Measurements from ENCODE around the gene BRD9. TPM values are rescaled to one million over a fixed set of nuclear protein-coding genes. Genes with fewer than 3 reads are reported as not detected.
"Not testable (repeated sequence)": the region's sequence is repeated elsewhere in the genome, so short reads cannot be mapped to it uniquely, and the experiment has no call there.

Gene BRD9
- polyA plus RNA-seq, 2 of the 4 experiments (the other 2 are of a cell fraction): 11.6 to 28.9 TPM

DNA sequence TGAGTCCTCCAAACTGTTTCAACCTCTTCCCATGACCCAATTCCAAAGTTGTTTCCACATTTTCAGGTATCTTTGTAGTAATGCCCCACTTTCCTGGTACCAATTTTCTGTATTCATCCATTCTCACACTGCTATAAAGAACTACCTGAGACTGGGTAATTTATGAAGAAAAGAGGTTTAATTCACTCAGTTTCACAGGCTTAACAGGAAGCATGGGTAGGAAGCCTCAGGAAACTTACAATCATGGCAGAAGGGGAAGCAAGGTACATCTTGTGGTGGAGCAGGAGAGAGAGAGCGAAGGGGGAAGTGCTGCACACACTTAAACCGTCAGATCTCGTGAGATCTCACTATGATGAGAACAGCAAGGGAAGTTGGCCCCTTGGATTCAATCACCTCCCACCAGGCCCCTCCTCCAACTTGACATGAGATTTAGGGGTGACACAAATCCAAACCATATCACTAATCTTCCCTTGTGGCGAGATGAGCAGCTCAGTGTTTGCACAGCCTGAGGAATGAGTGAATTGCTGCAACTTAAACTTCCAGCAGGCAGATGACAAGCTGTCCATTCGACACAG, 43.0 kb upstream of the BRD9 start:
- POLR2A ChIA-PET: no interaction called here
- CTCF ChIA-PET: interaction anchor here (1.3 to 5.4 kb wide), 4 partner anchors 13 to 234 kb away, joined by 5 to 59 read pairs (median 24); partner anchors contain the start of gene NKD2
- WGBS (ENCODE audit: missing lambda C conversion rate): 80% methylated on average over 5 of the region's 5 CpGs
- H3K27ac ChIP-seq: no peak overlapping the region
- H3K4me2 ChIP-seq: no peak overlapping the region
- no peak for FAIRE-seq
- TF ChIP-seq CEBPB (IDR thresholded peaks at IDR 0.05) (no peak), HOXB5 (CRISPR knock-in tag; IDR thresholded peaks at IDR 0.05) (no peak), MYC (IDR thresholded peaks at IDR 0.05; ENCODE audit: borderline replicate concordance, low read length) (no peak), RAD21 (conservative IDR thresholded peaks at IDR 0.05 in 1 of 2, IDR thresholded peaks at IDR 0.05 in 1 of 2) (no peak), POLR2A (IDR thresholded peaks at IDR 0.05; ENCODE audit: low read length) (no peak), NR3C1 (IDR thresholded peaks at IDR 0.05) (no peak), KDM1A (IDR thresholded peaks at IDR 0.05; ENCODE audit: low read depth) (no peak), PHF8 (IDR thresholded peaks at IDR 0.05; ENCODE audit: borderline replicate concordance, low read depth) (no peak)
- TF ChIP-seq, protein P1, sequence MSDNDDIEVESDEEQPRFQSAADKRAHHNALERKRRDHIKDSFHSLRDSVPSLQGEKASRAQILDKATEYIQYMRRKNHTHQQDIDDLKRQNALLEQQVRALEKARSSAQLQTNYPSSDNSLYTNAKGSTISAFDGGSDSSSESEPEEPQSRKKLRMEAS (IDR thresholded peaks at IDR 0.05): no peak
- TF ChIP-seq, protein P2, sequence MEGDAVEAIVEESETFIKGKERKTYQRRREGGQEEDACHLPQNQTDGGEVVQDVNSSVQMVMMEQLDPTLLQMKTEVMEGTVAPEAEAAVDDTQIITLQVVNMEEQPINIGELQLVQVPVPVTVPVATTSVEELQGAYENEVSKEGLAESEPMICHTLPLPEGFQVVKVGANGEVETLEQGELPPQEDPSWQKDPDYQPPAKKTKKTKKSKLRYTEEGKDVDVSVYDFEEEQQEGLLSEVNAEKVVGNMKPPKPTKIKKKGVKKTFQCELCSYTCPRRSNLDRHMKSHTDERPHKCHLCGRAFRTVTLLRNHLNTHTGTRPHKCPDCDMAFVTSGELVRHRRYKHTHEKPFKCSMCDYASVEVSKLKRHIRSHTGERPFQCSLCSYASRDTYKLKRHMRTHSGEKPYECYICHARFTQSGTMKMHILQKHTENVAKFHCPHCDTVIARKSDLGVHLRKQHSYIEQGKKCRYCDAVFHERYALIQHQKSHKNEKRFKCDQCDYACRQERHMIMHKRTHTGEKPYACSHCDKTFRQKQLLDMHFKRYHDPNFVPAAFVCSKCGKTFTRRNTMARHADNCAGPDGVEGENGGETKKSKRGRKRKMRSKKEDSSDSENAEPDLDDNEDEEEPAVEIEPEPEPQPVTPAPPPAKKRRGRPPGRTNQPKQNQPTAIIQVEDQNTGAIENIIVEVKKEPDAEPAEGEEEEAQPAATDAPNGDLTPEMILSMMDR (IDR thresholded peaks at IDR 0.05): no peak
- TF ChIP-seq, protein P3, sequence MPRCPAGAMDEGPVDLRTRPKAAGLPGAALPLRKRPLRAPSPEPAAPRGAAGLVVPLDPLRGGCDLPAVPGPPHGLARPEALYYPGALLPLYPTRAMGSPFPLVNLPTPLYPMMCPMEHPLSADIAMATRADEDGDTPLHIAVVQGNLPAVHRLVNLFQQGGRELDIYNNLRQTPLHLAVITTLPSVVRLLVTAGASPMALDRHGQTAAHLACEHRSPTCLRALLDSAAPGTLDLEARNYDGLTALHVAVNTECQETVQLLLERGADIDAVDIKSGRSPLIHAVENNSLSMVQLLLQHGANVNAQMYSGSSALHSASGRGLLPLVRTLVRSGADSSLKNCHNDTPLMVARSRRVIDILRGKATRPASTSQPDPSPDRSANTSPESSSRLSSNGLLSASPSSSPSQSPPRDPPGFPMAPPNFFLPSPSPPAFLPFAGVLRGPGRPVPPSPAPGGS (IDR thresholded peaks at IDR 0.05): no peak
- TF ChIP-seq, protein P4, sequence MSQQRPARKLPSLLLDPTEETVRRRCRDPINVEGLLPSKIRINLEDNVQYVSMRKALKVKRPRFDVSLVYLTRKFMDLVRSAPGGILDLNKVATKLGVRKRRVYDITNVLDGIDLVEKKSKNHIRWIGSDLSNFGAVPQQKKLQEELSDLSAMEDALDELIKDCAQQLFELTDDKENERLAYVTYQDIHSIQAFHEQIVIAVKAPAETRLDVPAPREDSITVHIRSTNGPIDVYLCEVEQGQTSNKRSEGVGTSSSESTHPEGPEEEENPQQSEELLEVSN (IDR thresholded peaks at IDR 0.05; ENCODE audit: borderline replicate concordance, low read depth): no peak
- H3K9me3 ChIP-seq: no peaks in the 10 kb centered on the region
- no peak for DNase-seq (ENCODE audit: low read depth in 1 of 2, low spot score in 1 of 2)
- no peak for ATAC-seq
- H3K4me1 ChIP-seq: no peaks in the 10 kb centered on the region
- H3K4me3 ChIP-seq: no peak overlapping the region

DNA sequence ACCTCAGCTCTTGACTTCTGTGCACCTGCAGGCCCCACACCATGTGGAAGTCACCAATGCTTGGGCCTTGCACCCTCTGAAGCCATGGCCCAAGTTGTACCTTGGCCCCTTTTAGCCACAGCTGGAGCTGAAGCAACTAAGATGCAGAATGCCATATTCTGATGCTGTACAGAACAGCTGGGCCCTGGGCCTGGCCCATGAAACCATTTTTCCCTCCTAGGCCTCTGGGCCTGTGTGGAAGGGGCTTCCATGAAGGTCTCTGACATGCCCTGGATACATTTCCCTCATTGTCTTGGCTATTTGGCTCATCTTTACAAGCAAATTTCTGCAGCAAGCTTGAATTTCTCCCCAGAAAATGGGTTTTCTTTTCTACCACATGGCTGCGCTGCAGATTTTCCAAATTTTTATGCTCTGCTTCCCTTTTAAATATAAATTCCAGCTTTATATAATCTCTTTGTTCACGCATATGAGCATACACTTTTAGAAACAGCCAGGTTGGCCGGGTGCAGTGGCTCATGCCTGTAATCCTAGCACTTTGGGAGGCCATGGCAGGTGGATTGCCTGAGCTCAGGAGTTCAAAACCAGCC, 41.9 kb upstream of the BRD9 start:
- H3K4me3 ChIP-seq; DNase-seq (ENCODE audit: low read depth in 1 of 2, low spot score in 1 of 2); FAIRE-seq; ATAC-seq; H3K4me2 ChIP-seq; H3K4me1 ChIP-seq; H3K27ac ChIP-seq; POLR2A ChIA-PET; H3K9me3 ChIP-seq: not testable (repeated sequence)
- 56% methylated on average over 3 of the region's 3 CpGs for WGBS (ENCODE audit: missing lambda C conversion rate)
- peak; percentile 34 to 54; a peak in 3 of 5 replicates for TF ChIP-seq RAD21 (conservative IDR thresholded peaks at IDR 0.05 in 1 of 2, IDR thresholded peaks at IDR 0.05 in 1 of 2)
- TF ChIP-seq, protein P2 (IDR thresholded peaks at IDR 0.05): peak; percentile 21; the same call in 2 of the 3 replicates
- CTCF ChIA-PET: interaction anchor here (0.8 to 5.4 kb wide), 15 partner anchors 12 to 235 kb away, joined by 3 to 59 read pairs (median 5); partner anchors contain the start of gene NKD2

DNA sequence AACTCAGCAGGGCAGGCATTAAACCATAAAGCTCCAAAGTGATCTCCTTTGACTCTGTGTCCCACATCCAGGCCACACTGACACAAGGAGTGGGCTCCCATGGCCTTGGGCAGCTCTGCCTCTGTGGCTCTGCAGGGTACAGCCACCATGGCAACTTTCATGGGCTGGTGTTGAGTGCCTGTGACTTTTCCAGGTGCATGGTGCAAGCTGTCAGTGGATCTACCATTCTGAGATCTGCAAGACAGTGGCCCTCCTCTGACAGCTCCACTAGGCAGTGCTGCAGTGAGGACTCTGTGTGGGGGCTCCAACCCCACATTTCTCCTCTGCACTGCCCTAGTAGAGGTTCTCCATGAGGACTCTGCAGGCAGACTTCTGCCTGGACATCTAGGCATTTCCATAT, 41.4 kb upstream of the BRD9 start:
- H3K4me1 ChIP-seq; H3K4me3 ChIP-seq; H3K4me2 ChIP-seq; POLR2A ChIA-PET; DNase-seq (ENCODE audit: low read depth in 1 of 2, low spot score in 1 of 2); H3K27ac ChIP-seq; FAIRE-seq; H3K9me3 ChIP-seq; ATAC-seq: not testable (repeated sequence)
- CTCF ChIA-PET: interaction anchor here (0.8 to 5.4 kb wide), 15 partner anchors 12 to 236 kb away, joined by 3 to 59 read pairs (median 5); partner anchors contain the start of gene NKD2
